Mesothelial cell of epicardium (in vitro differentiated cells): Measurements from ENCODE around the gene NAGLU. TPM values are rescaled to one million over a fixed set of nuclear protein-coding genes. Genes with fewer than 3 reads are reported as not detected.

Experiments
- DNase-seq, 2 experiments: peaks; one replicate each; pipeline ENCODE4 v3.0.0; 2021; ENCODE audit warnings: low spot score in 2 of 2; ENCODE audit not compliant: unreplicated experiment in 2 of 2
- H3K27ac Mint-ChIP-seq: 2 replicates; pipeline ENCODE4 v1.8.0; 2021; ENCODE audit warnings: mixed read lengths
- H3K27me3 Mint-ChIP-seq: 2 replicates; pipeline ENCODE4 v1.8.0; 2021; ENCODE audit warnings: low read depth, mixed read lengths
- H3K36me3 Mint-ChIP-seq: 2 replicates; pipeline ENCODE4 v1.8.0; 2021; ENCODE audit warnings: mixed read lengths
- H3K4me1 Mint-ChIP-seq: 2 replicates; pipeline ENCODE4 v1.8.0; 2021; ENCODE audit warnings: mixed read lengths
- H3K4me3 Mint-ChIP-seq: 2 replicates; pipeline ENCODE4 v1.8.0; 2021; ENCODE audit warnings: mild to moderate bottlenecking, moderate library complexity, mixed read lengths
- H3K9me3 Mint-ChIP-seq: 2 replicates; pipeline ENCODE4 v1.8.0; 2021; ENCODE audit warnings: mixed read lengths
- total RNA-seq: library from RNA; stranded (reverse); gene quantifications from 3 replicates; pipeline ENCODE4 v1.2.1, GENCODE V29; 2021
- TF ChIP-seq, protein P1 (sequence below): fragments of 200-600 bp; sonication (generic); IDR thresholded peaks from one replicate; pipeline ENCODE4 v1.5.0; 2021; ENCODE audit warnings: antibody characterized with exemption; ENCODE audit not compliant: unreplicated experiment

Gene NAGLU
- total RNA-seq, 1 donor from 2014 or later: 31.9 TPM

DNA sequence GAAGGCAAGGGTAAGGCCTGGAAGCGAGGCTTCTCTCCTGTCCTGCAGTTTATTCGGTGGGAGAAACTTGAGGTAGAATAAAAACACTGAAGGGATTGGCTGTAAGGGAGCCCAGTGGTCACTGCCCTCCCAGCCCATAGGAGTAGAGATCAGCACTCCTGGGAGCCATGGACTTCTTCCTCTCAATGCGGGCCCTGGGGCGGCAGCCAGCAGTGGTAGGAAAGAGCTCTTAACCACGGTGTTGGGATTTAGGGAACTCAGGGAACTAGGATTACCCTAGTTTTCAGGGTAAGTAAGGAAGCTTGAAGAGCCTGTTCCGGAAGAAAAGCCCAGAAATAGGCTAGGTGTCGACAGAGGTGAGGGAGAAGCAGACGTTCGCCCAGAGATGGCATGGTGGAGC, 23.8 kb upstream of the NAGLU start:
- Mint-ChIP-seq H3K9me3 (no peaks in the 10 kb centered on the region), H3K4me1 (peaks cover 18% of the 10 kb centered on the region), H3K27me3 (no peaks in the 10 kb centered on the region), H3K27ac (no peak overlapping the region), H3K36me3 (peaks cover 29% of the 10 kb centered on the region), H3K4me3 (no peak overlapping the region)
- TF ChIP-seq, protein P1, sequence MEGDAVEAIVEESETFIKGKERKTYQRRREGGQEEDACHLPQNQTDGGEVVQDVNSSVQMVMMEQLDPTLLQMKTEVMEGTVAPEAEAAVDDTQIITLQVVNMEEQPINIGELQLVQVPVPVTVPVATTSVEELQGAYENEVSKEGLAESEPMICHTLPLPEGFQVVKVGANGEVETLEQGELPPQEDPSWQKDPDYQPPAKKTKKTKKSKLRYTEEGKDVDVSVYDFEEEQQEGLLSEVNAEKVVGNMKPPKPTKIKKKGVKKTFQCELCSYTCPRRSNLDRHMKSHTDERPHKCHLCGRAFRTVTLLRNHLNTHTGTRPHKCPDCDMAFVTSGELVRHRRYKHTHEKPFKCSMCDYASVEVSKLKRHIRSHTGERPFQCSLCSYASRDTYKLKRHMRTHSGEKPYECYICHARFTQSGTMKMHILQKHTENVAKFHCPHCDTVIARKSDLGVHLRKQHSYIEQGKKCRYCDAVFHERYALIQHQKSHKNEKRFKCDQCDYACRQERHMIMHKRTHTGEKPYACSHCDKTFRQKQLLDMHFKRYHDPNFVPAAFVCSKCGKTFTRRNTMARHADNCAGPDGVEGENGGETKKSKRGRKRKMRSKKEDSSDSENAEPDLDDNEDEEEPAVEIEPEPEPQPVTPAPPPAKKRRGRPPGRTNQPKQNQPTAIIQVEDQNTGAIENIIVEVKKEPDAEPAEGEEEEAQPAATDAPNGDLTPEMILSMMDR: no peak
- no peak for DNase-seq

DNA sequence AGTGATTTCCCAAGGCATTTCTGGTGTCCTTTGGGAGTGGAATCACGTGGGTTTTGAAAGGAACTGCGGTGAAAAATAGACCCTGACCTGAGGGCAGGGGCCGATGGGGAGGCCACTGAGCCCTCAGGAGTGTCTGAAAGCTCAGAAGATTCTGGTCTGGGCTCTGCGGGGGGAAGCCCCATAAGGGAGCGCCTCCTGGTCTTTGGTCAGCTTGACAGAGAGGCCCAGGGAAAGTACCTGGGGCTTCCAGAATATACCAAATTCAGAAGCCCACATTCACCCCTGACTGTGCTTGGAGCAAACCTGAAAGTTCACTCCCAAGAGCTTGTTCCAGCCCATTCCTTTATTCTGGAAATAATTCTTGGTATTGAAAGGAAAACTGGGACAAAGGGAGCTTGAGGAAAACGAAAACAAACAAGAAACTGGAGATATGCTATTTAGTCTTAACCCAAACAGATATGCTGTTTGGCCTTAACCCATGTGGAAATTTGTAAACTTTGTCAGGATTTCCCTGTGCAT, 23.2 kb upstream of the NAGLU start:
- TF ChIP-seq, protein P1: no peak
- no peak overlapping the region for H3K4me3 Mint-ChIP-seq
- no peaks in the 10 kb centered on the region for H3K27me3 Mint-ChIP-seq
- DNase-seq: no peak
- no peaks in the 10 kb centered on the region for H3K9me3 Mint-ChIP-seq
- H3K4me1 Mint-ChIP-seq: peaks cover 21% of the 10 kb centered on the region
- H3K27ac Mint-ChIP-seq: peak overlapping the region; percentile 14
- peaks cover 29% of the 10 kb centered on the region for H3K36me3 Mint-ChIP-seq

DNA sequence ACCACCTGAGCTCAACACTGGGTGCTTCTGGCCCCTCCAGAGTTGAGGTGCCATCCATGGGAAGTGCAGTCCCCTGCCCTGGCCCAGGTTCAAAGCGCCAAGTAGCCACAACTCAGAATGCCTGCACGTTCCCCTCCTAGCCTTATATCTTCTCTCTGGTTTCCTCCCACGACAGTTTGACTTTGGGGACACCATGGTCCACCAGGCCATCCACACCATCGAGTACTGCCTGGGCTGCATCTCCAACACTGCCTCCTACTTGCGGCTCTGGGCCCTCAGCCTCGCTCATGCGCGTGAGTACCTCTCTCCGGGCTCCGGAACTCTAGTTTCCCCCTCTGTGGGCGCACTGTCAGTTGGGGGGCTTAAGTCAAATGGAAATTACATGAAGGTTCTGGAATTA, 22.4 kb upstream of the NAGLU start:
- peaks cover 30% of the 10 kb centered on the region for H3K4me1 Mint-ChIP-seq
- TF ChIP-seq, protein P1: no peak
- H3K27me3 Mint-ChIP-seq: no peaks in the 10 kb centered on the region
- no peak overlapping the region for H3K4me3 Mint-ChIP-seq
- no peak for DNase-seq
- H3K36me3 Mint-ChIP-seq: peaks cover 24% of the 10 kb centered on the region
- H3K27ac Mint-ChIP-seq: no peak overlapping the region
- H3K9me3 Mint-ChIP-seq: no peaks in the 10 kb centered on the region

DNA sequence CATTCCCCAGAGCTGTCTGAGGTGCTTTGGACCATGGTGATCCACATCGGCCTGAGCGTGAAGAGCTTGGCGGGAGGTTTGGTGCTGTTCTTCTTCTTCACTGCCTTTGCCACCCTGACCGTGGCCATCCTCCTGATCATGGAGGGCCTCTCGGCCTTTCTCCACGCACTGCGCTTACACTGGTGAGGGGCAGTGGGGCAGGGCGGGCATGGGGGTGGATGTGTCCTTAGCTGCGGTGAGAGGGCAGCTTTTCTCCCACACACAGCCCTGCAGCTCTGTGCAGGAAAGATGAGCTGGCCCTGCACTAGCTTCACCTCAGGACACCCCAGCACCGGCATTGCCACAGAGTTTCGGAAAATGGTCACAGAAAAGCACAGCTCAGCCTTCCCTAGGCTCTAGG, 21.8 kb upstream of the NAGLU start:
- H3K4me3 Mint-ChIP-seq: no peak overlapping the region
- TF ChIP-seq, protein P1: no peak
- no peaks in the 10 kb centered on the region for H3K9me3 Mint-ChIP-seq
- no peak overlapping the region for H3K27ac Mint-ChIP-seq
- H3K4me1 Mint-ChIP-seq: peaks cover 36% of the 10 kb centered on the region
- no peaks in the 10 kb centered on the region for H3K27me3 Mint-ChIP-seq
- H3K36me3 Mint-ChIP-seq: peaks cover 18% of the 10 kb centered on the region
- DNase-seq: no peak

DNA sequence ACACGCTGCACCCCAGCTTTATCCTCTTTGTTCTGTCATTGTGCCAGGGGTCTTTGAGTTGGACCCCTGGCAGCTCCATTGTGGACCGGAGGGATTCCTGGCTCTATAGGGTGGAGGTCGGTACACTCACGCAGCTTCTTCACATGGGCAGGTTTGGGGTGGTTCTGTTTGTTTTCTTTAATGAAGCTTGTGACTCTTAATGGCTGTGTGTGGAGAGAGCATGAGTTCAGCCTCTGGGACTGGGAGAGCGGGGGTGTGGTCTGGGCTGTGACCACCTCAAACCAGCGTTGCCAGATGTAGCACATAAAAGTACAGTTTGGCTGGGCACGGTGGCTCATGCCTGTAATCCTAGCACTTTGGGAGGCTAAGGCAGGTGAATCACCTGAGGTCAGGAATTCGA, 21.2 kb upstream of the NAGLU start:
- DNase-seq: no peak
- H3K36me3 Mint-ChIP-seq: peaks cover 12% of the 10 kb centered on the region
- H3K9me3 Mint-ChIP-seq: no peaks in the 10 kb centered on the region
- peaks cover 42% of the 10 kb centered on the region for H3K4me1 Mint-ChIP-seq
- TF ChIP-seq, protein P1: no peak
- H3K27ac Mint-ChIP-seq: no peak overlapping the region
- H3K4me3 Mint-ChIP-seq: no peak overlapping the region
- no peaks in the 10 kb centered on the region for H3K27me3 Mint-ChIP-seq

DNA sequence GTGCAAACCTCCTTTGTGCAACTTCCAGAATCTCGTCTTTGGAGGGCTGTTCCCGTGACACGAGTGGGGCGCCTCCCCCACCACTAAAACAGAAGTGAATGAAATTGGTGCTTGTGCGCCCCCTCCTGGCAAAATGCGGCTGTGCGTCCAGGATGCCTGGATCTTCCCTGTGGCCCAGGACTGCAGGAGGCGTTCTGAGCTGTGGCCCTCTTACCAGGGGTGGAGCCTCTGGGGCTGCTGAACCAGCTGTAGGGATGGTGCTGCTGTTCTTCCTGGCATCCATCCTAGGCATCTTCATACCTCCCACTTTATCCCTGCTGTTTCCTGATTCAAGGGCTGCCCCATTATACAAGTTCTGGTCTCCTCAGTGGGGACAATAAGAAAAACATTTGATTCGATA, 18.5 kb upstream of the NAGLU start:
- DNase-seq: peak; percentile 53 to 85
- no peaks in the 10 kb centered on the region for H3K9me3 Mint-ChIP-seq
- H3K27ac Mint-ChIP-seq: peak overlapping the region; percentile 99
- H3K27me3 Mint-ChIP-seq: no peaks in the 10 kb centered on the region
- peaks cover 69% of the 10 kb centered on the region for H3K4me1 Mint-ChIP-seq
- peaks cover 6% of the 10 kb centered on the region for H3K36me3 Mint-ChIP-seq
- TF ChIP-seq, protein P1: peak; percentile 90
- H3K4me3 Mint-ChIP-seq: peak overlapping the region; percentile 13
